HG03520 (cell line): ENCODE data around the gene GSDMA.
"Not testable (repeated sequence)": the region's sequence is repeated elsewhere in the genome, so short reads cannot be mapped to it uniquely, and the experiment has no call there.

ENCODE experiments used
- ATAC-seq: cut with Tn5 transposase; IDR thresholded peaks from one replicate; pipeline ENCODE4 v1.9.1; 2021; ENCODE audit warnings: mild to moderate bottlenecking, moderate library complexity; ENCODE audit not compliant: unreplicated experiment

GSDMA gene

DNA sequence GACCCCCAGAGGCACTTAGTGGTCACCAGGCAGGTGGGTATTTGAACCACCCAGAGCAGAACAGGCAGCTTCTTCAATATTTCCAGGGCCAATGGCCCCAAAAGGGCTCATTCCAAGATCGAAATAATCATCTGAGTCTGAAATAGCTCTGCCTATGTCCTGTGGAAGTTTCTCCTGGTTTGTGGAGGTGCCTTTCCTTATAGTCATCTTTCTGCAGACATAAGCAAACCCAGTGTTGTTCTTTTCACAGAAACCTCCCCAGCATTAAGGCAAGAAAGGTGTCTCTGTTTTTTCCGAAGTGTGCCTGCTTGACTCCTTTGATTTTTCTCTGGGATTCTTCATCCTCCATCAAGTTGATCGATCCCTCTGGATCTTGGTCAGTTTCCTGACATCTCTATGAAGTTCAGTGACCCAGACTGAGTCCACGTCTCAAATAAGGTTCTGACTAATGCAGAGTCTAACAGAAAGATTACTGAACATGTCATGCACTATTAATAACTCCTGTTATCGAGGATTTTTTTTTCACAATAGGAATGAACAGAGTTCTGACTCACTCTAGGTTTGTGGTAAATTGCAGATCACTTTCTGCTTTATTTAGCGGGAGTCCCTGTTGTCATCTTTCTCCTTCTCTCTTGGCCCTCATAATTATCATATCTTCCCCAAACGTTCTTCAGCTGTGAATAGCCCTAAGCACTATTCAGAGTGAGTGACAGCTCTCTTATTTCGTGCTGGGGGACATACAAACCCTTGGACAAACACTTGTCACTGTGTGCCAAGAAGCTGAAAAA is 33.8 kb upstream of the GSDMA start:
- no peak for ATAC-seq

DNA sequence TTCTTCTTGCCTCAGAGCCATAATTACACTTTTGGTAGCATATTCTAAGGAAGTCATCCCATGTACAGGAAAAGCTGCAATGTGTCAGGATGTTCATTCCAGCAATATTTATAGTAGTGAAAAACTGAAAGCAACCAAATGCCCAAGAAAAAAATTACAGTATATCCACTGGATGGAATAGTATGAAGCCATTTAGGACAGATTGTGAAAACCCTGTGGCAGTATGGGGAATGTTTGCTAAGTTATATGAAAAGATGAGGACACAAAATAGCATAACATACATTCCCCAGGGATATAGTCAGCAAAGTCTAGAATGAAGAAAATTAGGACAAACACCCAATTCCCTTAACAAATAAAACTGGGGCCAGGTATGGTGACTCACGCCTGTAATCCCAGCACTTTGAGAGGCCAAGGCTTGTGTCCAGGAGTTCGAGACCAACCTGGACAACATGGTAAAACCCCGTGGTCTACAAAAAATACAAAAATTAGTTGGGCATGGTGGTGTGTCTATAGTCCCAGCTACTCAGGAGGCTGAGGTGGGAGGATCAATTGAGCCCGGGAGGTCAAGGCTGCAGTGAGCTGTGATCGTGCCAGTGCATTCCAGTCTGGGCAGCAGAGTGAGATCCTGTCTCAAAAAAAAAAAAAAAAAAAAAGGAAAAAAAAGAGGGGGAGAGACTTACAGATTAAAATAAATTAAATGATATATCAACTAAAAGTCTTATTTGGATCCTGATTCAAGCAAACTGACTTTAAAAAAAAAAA is 33.0 kb upstream of the GSDMA start:
- no peak for ATAC-seq

DNA sequence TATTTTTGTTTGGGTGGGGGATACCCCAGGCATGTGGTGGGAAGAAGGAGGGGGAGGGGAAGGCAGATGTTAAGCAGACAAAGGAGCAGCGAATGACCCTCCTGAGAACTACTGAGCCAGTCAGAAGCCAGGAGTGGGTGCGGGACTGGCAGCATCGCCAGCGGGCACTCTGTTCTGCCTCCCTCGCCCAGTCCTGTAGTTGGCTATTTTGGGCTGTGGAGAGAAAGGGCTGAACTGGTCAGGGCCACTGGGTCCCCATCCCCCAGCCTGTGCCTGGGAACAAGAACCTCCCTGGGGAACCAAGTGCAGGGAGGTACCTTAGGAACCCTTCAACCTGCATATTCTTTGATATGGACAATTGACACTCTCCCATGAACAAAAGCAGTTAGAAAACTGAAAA is 28.9 kb upstream of the GSDMA start:
- no peak for ATAC-seq

DNA sequence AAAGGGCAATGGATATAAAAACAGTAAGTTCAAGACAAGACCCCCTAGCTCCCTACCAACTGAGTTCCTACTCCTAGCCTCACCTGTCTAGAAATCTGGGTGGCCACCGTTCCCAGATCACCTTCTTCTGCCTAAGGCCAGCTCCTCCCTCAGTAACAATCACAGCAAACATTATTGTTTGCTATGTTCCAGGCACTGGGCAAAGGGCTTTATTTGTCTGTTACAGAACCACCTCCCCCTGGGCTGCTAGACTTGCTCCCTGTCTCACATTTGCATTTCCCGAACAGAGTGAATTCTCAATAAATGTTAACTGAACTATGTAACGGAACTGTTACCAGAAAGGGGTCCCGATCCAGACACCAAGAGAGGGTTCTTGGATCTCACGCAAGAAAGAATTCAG is 28.5 kb upstream of the GSDMA start:
- no peak for ATAC-seq

DNA sequence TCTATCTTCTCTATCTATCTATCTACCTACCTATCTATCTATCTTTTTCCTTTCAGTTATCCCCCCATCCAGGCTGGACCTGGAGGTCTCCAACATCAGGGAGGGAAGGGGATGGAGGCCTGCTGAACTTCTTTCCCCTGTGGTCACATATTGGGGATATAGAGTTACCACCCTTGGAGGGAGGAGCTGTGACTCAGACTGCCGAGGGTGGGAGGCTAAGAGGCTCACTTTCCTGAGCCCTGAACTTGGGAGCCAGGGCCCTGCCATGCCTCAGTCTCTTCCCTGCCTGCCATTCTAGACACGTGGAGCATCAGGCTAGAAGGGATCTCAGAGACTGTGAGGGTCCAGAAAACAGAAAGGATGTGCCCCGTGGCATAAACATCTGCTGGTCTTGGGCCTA is 26.9 kb upstream of the GSDMA start:
- ATAC-seq: no peak

DNA sequence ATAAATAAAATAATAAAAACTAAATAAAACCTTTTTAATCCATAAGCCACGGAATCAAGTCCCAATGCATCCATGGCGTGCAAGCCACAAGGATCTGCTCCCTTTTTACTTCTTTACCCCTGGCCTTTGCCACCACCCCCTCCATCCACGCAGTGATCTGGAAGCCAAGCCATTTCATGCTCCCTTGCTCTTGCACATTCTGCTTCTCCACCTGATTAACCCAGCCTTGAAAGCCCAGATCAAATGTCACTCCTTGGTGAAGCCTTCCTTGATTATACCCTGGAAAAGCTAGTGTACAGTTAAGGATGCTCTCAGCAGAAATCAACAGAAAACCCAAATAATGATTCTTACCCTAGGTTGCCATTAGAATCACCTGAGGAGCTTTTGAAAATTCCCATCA is 25.4 kb upstream of the GSDMA start:
- ATAC-seq: no peak

DNA sequence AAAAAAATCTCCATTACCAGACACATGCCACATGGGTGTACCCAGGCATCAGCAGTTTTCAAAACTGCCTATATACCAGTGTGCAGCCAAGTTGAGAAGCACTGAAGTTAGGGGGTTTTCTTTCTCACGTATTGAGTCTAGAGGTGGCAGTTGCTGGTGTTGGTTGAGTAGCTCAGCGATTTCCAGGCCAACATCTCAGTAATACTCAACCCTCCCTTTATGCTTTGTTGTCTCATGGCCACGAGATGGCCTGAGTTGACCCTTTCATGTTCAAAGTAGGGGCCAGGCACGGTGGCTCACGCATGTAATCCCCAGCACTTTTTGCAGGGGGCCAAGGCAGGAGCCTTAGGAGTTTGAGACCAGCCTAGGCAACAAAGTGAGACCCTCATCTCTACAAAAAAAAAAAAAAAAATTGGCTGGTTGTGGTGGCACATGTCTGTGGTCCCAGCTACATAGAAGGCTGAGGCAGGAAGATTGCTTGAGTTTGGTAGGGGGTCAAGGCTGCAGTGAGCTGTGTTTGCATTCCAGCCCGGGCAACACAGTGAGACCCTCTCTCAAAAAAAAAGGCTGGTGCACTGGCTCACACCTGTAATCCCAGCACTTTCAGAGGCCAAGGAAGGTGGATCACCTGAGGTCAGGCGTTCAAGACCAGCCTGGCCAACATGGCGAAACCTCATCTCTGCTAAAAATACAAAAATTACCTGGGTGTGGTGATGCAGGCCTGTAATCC is 24.5 kb upstream of the GSDMA start:
- ATAC-seq: no peak

DNA sequence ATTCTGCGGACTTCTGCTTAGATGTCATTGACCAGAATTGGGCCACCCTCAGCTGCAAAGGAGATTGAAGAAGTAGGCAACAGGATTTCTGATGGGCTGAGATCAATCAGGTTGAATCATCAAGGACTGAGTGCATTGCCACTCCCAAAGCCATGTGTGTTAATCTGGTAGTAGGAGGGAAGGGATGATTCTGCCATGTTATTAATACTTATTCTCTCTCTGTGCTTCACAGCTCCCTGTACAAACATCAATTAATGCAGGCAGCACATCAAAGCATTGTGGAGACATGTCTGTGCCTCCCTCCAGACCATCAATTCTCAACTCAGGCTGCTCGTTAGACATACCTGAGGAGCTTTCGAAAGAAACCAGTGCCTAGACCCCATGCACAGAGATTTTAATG is 23.7 kb upstream of the GSDMA start:
- no peak for ATAC-seq

DNA sequence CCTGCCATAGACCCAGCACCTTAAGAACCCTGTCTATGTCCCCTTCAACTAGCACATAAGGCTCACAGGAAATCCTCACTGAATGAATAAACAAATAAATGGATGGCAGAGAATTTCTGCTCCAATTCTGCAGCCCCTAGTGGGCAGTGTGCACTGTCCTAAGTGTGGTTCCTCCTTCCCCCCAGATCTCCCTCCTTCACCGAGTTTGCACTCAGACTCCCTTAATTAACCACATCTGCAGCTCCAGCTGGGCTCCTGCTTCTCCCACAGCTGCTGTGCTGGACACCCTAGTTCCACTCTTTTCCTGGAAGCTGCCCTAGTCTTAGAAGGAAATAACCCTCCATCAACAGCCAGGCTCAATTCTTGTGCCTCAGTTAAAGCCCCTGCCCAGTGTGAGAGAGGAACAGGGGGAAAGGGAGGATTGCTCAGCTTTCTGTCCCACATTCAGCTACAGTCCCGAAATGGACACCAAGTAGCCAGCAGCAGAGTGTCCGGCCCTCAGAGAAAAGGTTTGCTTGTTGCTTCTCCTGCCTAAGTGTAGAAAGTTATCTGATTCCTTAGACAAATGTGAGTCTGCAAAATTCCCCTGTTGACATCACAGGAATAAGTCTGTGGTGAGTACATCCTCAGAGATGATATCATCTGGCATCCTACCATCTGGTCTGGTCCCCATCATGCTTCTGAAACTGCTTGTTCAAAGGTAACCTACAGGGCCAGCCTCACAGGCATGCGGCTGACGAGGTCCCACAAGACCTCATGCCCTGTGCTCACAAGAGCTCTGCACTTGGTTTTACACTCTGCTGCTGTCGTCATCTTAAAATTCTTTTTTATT is 23.0 kb upstream of the GSDMA start:
- no peak for ATAC-seq

DNA sequence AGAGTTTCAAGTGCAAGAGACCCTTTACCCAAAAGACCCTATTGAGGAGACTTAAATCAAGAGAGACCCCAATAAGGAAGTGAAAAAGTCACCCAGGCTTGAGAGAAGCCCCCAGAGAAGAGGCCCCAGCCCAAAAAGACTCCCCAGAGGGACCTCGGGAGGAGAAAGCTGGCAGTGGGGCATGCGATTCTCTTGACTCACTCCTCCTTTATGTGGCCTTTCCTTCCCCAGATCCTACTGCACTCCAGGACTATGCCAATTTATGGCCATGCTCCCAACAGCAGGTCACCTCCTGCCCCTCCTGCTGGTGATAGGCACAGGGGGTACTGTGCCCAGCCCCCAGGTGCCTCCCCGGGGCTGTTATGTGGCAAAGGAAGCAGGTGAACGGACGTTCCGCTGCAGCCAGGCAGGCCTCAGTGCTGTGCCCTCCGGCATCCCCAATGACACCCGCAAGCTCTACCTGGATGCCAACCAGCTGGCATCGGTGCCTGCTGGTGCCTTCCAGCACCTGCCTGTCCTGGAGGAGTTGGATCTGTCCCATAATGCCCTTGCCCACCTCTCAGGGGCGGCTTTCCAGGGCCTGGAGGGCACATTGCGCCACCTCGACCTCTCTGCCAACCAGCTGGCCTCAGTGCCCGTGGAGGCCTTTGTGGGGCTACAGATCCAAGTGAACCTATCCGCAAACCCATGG is 19.0 kb upstream of the GSDMA start:
- no peak for ATAC-seq

DNA sequence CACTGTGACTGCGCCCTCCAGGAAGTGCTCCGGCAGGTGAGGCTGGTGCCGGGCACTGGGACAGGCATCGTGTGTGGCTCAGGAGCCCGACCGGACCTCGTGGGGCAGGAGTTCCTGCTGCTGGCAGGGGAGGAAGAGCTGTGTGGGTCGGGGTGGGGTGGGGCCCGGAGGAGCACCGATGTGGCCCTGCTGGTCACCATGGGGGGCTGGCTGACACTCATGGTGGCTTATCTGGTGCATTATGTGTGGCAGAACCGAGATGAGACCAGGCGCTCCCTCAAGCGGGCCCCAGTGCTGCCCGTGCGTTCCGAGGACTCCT is 18.5 kb upstream of the GSDMA start:
- no peak for ATAC-seq

DNA sequence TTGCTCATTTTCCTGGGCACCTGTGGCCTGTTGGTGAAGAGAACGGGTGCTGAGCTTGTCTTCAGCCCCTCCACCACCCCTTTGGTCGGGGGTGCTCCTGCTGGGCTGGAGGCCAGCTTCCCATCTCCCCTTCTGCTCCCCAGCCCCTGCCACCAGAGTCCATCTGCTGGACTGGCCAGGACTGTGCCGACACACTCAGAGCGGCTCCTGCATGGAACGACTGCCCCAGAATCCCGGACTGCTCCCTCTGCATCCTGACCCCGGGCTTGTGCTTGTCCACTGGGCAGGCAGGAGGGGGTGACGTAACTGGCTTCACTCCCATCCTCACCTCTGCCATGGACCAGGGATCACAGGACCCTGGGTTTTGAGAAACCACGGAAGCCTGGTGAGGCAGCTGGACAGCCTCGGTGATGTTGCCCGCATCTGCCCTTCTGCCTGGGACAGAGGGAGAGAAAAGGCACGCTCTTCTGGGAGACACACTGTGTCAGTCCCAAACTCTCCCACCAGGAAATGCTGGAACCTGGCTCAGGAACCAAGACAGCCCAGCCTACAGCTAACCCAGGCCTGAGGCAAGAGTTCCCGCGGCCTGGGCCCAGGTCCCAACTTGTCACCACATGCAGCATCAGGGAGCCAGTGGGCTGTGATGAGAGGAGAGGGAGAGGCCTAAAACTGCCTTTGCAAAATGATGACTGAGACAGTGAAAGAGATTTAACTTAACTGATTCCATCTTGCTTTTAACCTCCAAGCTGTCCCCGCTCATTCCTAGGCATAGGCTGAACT is 16.1 kb upstream of the GSDMA start:
- ATAC-seq: no peak

DNA sequence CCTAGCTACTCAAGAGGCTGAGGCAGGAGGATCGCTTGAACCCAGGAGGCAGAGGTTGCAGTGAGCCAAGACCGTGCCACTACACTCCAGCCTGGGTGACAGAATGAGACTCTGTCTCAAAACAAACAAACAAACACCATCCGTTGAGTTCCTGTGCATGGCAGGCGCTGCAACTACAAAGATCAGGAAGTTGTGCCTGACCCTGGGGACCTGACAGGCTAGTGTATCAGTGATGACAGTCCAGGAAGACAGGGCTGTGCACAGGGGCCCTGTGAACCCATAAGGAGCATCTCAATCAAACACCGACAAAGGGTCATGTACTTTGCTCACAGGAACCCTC is 14.3 kb upstream of the GSDMA start:
- ATAC-seq: not testable (repeated sequence)

DNA sequence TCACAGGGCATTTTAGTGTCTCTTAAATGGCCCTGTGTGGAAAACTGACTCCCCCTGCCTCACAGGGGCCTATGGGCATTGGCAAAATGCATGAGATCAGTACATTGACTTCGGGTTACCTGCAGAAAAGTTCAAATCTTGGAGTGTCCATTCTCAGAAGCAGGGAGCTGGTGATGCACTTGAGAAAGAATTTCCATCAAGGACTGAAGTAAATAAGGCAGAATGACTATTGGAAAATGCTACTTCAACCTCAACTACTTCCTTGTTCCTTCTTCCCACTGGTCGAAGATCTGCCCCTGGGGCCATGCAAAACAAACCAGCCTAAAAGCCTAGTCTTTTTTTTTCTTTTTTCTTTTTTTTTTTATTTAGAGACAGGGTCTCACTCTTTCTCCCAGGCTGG is 13.8 kb upstream of the GSDMA start:
- ATAC-seq: no peak

DNA sequence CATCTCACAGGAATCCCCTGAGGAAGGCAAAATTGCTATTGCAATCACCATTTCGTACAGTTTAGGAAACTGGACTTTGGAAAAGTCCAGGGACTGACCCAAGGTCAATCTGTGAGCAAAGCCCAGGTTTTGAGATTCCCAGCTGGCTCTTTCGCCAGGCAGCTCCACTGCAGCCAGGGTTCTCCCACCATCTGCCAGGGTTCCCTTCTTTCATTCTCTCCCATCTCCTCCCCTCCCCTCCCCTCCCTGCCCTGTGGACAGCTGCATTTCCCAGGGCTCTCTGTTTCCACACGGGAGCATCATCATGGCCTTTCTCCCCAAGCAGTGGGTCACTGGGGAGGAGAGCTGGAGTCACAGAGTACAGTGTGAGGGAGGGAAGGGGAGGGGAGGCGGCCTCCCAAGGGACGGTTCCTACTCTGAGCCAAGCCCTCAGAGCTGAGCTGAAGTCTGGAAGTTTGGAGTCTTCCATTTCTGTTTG is 11.9 kb upstream of the GSDMA start:
- no peak for ATAC-seq

DNA sequence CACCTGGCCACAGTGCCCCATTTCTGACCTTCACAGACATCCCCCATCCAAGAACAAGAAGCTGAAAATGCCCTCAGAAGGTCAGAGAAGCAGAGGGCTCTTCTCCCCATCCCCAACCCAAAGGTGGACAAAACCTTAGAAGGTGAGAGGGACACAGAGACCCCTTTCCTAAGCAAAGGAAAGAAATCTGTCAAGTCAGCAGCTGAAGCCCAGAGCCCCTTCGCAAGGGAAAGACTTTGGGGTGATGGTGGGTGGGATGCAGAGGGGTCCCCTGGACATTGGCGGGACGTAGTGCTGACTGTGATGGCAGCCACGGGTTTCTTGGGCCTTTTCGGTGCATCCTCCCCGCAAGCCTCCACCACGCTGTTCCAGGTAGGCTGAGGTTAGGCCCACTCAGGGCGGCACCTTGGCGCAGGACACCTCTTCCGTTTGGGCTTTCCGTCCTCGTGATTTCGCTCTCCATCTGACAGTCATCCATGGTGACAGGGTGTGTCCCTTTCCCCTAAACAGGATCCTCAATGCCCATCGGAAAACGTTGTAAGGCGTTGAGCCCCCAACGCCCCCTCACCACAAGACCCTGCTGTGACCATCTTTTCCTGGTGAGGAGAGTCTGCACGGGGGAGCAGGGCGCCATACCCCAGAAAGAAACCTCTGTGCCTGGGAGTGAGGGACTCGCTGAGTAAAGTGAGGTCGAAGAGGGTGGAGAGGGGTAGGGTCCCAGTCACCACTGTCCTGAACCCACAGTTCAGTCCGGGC is 10.7 kb upstream of the GSDMA start:
- peak; percentile 17 for ATAC-seq

DNA sequence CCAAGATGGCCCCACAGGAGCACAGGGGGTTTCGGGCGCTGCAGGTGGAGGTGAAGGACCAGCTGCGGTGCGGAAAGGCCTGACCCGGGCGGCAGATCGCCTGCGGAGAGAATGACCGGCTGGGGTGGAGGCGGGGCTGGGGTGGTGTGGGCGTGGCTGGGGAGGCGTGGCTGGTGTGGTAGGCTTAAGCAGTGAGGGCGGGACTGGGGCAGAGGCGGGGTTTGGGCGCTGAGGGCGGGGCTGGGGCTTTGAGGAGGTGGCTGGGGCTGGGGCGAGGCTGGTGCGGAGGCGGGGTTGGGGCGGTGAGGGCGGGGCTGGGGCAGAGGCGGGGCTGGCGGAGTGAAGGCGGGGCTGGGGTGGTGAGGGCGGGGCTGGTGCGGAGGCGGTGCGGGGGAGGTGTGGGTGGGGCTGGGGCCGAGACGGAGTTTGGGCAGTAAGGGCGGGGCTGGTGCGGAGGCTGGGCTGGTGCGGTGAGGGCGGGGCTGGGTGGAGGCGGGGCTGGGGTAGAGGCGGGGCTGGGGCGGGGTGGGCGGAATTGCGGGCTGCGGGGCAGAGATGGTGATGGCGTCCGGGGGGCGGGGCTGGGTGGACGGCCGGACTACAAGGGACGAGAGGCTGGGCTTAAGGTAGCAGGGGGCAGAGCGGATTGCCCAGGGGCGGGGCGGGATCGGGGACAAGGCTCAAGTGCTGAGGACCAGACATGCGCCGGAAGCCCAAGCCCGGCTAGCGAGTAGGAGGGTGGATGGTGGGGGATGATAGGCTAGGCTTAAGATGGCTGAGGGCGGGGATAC is 9.9 kb upstream of the GSDMA start:
- peak; percentile 69 for ATAC-seq

DNA sequence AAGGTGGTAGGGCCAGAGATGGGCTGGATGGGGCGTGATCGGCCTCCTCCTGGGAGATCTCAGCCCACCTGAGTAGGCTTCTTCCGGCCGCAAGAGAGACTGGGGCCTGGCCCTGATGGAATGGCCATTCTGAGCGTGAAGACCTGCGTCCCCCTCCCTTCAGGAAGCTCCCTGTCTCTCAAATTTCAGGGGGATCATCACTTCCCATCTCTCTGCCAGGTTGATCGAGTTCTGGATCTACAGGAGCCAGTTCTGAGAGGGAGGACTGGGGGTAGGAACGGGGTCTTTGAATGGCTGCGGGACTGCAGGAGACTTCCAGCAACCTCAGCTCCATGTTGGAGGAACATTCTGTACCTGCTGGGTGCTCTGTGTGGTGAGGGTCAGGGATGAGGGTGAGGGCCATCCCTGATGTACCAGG is 9.3 kb upstream of the GSDMA start:
- ATAC-seq: no peak
